Panc1 (cell line): ENCODE results near the gene FARP1. TPM values are rescaled to one million over a fixed set of nuclear protein-coding genes. Genes with fewer than 3 reads are reported as not detected.

Source experiments
- ATAC-seq: fragments of 200-7000 bp; cut with Tn5 transposase; 2 replicates; pipeline ENCODE4 v1.9.1; 2020; ENCODE audit warnings: mild to moderate bottlenecking, moderate library complexity
- BruUV-seq: library from RNA; stranded (reverse); fragments of 400-500 nt; replicated peaks from 2 replicates; lab custom pipeline; 2021; lab: Mats Ljungman, UMichigan
- CTCF ChIA-PET: fragments of 300-600 bp; sonication (Branson Sonifier 250); formaldehyde crosslinking; loops from one replicate; lab custom pipeline; 2022; ENCODE audit warnings: antibody characterized with exemption; lab: Charles Lee
- POLR2A ChIA-PET: fragments of 300-600 bp; sonication (Branson Sonifier 250); formaldehyde crosslinking; loops from one replicate; lab custom pipeline; 2022; ENCODE audit warnings: antibody characterized with exemption; lab: Charles Lee
- DNase-seq: peaks from one replicate; pipeline ENCODE4 v3.0.0-alpha.2; 2010; ENCODE audit warnings: low read depth, low spot score
- H3K27ac ChIP-seq: 2 replicates; pipeline ENCODE4 v1.5.1; 2011; ENCODE audit warnings: mild to moderate bottlenecking, low read length, inconsistent platforms
- H3K27me3 ChIP-seq: fragments of 200-500 bp; sonication (Bioruptor generic); 2 replicates; pipeline ENCODE4 v1.6.0; 2014; ENCODE audit warnings: low read length, inconsistent platforms; ENCODE audit not compliant: control insufficient read depth, insufficient read depth
- H3K36me3 ChIP-seq: fragments of 200-500 bp; sonication (Bioruptor generic); 2 replicates; pipeline ENCODE4 v1.5.1; 2014; ENCODE audit warnings: inconsistent platforms, mild to moderate bottlenecking, low read length, moderate library complexity; ENCODE audit not compliant: control insufficient read depth, insufficient read depth
- H3K4me1 ChIP-seq: 2 replicates; pipeline ENCODE4 v1.5.1; 2011; ENCODE audit warnings: inconsistent platforms, mild to moderate bottlenecking, low read length, moderate library complexity; ENCODE audit not compliant: control insufficient read depth, insufficient read depth
- H3K4me3 ChIP-seq, 2 experiments: 2 replicates each; pipeline ENCODE4 v1.5.1; 2011 to 2012; ENCODE audit warnings: low read depth in 2 of 2, low read length in 2 of 2, mild to moderate bottlenecking in 2 of 2, inconsistent platforms in 1 of 2, moderate library complexity in 1 of 2
- H3K9me3 ChIP-seq: fragments of 200-500 bp; sonication (Bioruptor generic); 2 replicates; pipeline ENCODE4 v1.5.1; 2014; ENCODE audit warnings: low read depth, mild to moderate bottlenecking, inconsistent platforms, low read length, moderate library complexity; ENCODE audit not compliant: control insufficient read depth, insufficient read depth
- CTCF ChIP-seq: fragments of 450-650 bp; IDR thresholded peaks from 2 replicates; pipeline ENCODE4 v1.5.1; 2017; ENCODE audit warnings: mild to moderate bottlenecking
- POLR2AphosphoS5 ChIP-seq: IDR thresholded peaks from 2 replicates; pipeline ENCODE4 v1.6.1; 2012; ENCODE audit warnings: mild to moderate bottlenecking, low read depth, low read length, moderate library complexity
- REST ChIP-seq, 2 experiments: IDR thresholded peaks; 2 replicates each; pipeline ENCODE4 v1.6.1; 2011 to 2012; ENCODE audit warnings: low read depth in 2 of 2, control low read depth in 1 of 2, low read length in 1 of 2, mild to moderate bottlenecking in 1 of 2, moderate library complexity in 1 of 2; ENCODE audit not compliant: insufficient read depth in 1 of 2
- SIN3A ChIP-seq: IDR thresholded peaks from 2 replicates; pipeline ENCODE4 v1.6.1; 2012; ENCODE audit warnings: low read depth, mild to moderate bottlenecking, low read length, moderate library complexity, borderline replicate concordance; ENCODE audit not compliant: insufficient read depth
- TCF7L2 ChIP-seq: IDR thresholded peaks from 2 replicates; pipeline ENCODE4 v1.6.1; 2011; ENCODE audit warnings: mild to moderate bottlenecking, low read depth, low read length, inconsistent platforms
- in situ Hi-C: cut with HindIII; loops from 2 replicates; pipeline ENCODE4 v1.10.0; 2016; ENCODE audit warnings: low sequenced_read_pairs, low pct_unique_long_range_greater_than_20kb
- intact Hi-C: fragments of 100-400 bp; cut with micrococcal nuclease; formaldehyde crosslinking; loops from one replicate; pipeline ENCODE4 v1.10.0; 2022; ENCODE audit not compliant: unreplicated experiment
- total RNA-seq: library from RNA; stranded (reverse); gene quantifications from one replicate; pipeline ENCODE4 v1.2.1, GENCODE V29; 2021; ENCODE audit not compliant: unreplicated experiment

FARP1 gene
- total RNA-seq, 1 experiment from 2014 or later = 61.9 TPM

GRCh38 chr13:98327371-98328270 lies 184.7 kb downstream of the FARP1 start:
- no peak overlapping the region for H3K27ac ChIP-seq
- no peaks in the 10 kb centered on the region for H3K36me3 ChIP-seq
- ATAC-seq (no peak), DNase-seq (no peak)
- no peaks in the 10 kb centered on the region for H3K4me1 ChIP-seq
- in situ Hi-C loops = no loop called here
- no peak for TF ChIP-seq REST (IDR thresholded peaks at IDR 0.05; ENCODE audit: insufficient read depth in 1 of 2, low read depth in 2 of 2, low read length in 1 of 2)
- TF ChIP-seq POLR2AphosphoS5 = no peak
- no peak for TF ChIP-seq CTCF
- TF ChIP-seq SIN3A = no peak
- TF ChIP-seq TCF7L2 = no peak
- no TSS peak for BruUV-seq
- no peaks in the 10 kb centered on the region for H3K27me3 ChIP-seq
- H3K9me3 ChIP-seq = no peaks in the 10 kb centered on the region
- ChIA-PET POLR2A (no interaction called here), CTCF (no interaction called here)
- intact Hi-C loops = no loop called here
- no peak overlapping the region for H3K4me3 ChIP-seq

- in situ Hi-C loops (no loop called here), intact Hi-C loops (no loop called here)
- TF ChIP-seq CTCF = no peak
- no peak for TF ChIP-seq POLR2AphosphoS5
- no peak for TF ChIP-seq TCF7L2
- no peak for TF ChIP-seq SIN3A
- no peak for TF ChIP-seq REST (IDR thresholded peaks at IDR 0.05; ENCODE audit: insufficient read depth in 1 of 2, low read depth in 2 of 2, low read length in 1 of 2)
- Histone ChIP-seq H3K27ac (no peak overlapping the region), H3K4me3 (no peak overlapping the region), H3K36me3 (no peaks in the 10 kb centered on the region), H3K9me3 (no peaks in the 10 kb centered on the region), H3K27me3 (no peaks in the 10 kb centered on the region), H3K4me1 (no peaks in the 10 kb centered on the region)
- CTCF ChIA-PET = no interaction called here
- BruUV-seq = no TSS peak
- POLR2A ChIA-PET = no interaction called here
- ATAC-seq = no peak
- DNase-seq = no peak
Measured at GRCh38 chr13:98328511-98328910, 185.6 kb downstream of the FARP1 start.
